A549 (cell line): ENCODE data around the gene GNAS.

Experiments used
- CTCF ChIP-seq: fragments of >200 bp; sonication (Bioruptor Twin); formaldehyde crosslinking; IDR thresholded peaks from 3 replicates; pipeline ENCODE4 v1.5.1; 2016
- EP300 ChIP-seq, 2 experiments: fragments of >200 bp; sonication (Bioruptor Twin); formaldehyde crosslinking; IDR thresholded peaks; 2 replicates in 1 of 2; 3 replicates in 1 of 2; pipeline ENCODE4 v1.6.1; 2016 to 2017
- KDM1A ChIP-seq: fragments of 200-600 bp; sonication (generic); IDR thresholded peaks from 2 replicates; pipeline ENCODE4 v1.6.1; 2016; ENCODE audit warnings: low read depth, mild to moderate bottlenecking
- MAFK ChIP-seq: fragments of 450-650 bp; IDR thresholded peaks from 2 replicates; pipeline ENCODE4 v1.6.1; 2014; ENCODE audit not compliant: partially characterized antibody
- MAX ChIP-seq: IDR thresholded peaks from 2 replicates; pipeline ENCODE4 v1.6.1; 2012
- MYC ChIP-seq: IDR thresholded peaks from 2 replicates; pipeline ENCODE4 v1.6.1; 2012; ENCODE audit warnings: mild to moderate bottlenecking, inconsistent platforms, low read length, improper control_type of control experiment, borderline replicate concordance
- POLR2A ChIP-seq: IDR thresholded peaks from 2 replicates; pipeline ENCODE4 v1.6.1; 2012; ENCODE audit warnings: mild to moderate bottlenecking, low read length
- REST ChIP-seq: fragments of 200-600 bp; sonication (generic); IDR thresholded peaks from 2 replicates; pipeline ENCODE4 v1.6.1; 2016; ENCODE audit warnings: antibody characterized with exemption, mild to moderate bottlenecking, moderate library complexity
- SMC3 ChIP-seq: fragments of >200 bp; sonication (Bioruptor Twin); formaldehyde crosslinking; IDR thresholded peaks from 3 replicates; pipeline ENCODE4 v1.6.1; 2018; ENCODE audit warnings: inconsistent platforms
- ZFP36 ChIP-seq: fragments of 450-650 bp; IDR thresholded peaks from 2 replicates; pipeline ENCODE4 v1.6.1; 2014; ENCODE audit warnings: borderline replicate concordance; ENCODE audit not compliant: partially characterized antibody
- TF ChIP-seq, protein P1 (sequence below): fragments of 150-350 bp; IDR thresholded peaks from 2 replicates; pipeline ENCODE4 v1.6.1; 2014; ENCODE audit warnings: low read depth, mild to moderate bottlenecking, low read length
- TF ChIP-seq, protein P2 (sequence below): IDR thresholded peaks from 2 replicates; pipeline ENCODE4 v1.6.1; 2012

DNA sequence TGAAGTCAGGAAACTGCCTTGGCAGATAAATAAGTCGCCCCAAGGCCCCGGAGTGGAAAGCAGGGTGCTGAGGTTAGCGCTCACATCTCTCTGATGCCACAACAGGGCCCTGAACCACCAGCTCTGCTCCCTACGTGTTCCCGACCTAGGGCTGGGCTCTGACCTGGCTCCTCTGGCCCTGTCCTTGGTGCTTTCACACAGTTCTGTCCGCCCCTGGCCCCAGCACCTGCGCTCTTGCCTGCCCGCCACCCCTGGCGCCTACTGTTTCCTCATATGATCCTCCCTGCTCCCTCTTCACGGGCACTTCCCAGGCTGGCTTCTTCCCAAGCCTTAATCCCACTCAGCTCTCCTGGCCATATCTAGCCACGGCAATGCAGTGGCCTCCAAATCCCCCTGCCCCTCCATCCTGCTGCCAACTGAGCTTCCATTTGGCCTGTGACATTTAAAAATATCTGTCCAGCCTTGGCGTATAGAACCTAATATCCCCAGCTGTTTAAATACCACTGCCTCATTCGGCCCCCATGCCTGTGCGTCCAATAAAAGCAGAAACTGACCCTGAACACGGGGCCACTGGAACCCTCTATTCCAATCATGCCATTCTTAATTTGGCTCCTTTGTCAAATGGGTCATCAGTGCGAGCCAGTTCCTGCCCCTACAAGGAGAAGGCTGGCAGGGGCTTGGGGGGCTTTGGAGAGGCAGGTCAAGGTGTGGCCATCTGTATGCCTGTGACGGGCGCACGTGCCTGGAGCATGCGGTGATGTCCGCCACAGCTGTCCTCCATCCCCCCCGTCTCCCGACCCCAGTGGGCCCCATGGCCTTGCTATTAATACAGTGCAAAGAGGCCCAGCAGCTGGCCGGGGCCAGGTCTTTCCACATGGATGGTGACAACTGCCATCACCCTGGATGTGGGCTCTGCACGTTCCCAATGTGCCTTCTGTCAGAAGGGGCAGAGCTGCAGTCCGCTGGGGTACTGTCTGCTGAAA, 29.5 kb upstream of the GNAS start:
- TF ChIP-seq CTCF = no peak
- TF ChIP-seq KDM1A = no peak
- TF ChIP-seq MYC = no peak
- TF ChIP-seq ZFP36 = no peak
- no peak for TF ChIP-seq MAX
- TF ChIP-seq REST = no peak
- no peak for TF ChIP-seq POLR2A
- TF ChIP-seq, protein P1, sequence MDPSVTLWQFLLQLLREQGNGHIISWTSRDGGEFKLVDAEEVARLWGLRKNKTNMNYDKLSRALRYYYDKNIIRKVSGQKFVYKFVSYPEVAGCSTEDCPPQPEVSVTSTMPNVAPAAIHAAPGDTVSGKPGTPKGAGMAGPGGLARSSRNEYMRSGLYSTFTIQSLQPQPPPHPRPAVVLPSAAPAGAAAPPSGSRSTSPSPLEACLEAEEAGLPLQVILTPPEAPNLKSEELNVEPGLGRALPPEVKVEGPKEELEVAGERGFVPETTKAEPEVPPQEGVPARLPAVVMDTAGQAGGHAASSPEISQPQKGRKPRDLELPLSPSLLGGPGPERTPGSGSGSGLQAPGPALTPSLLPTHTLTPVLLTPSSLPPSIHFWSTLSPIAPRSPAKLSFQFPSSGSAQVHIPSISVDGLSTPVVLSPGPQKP = no peak
- TF ChIP-seq EP300 (IDR thresholded peaks at IDR 0.05) = no peak
- TF ChIP-seq MAFK = no peak
- TF ChIP-seq SMC3 = no peak
- TF ChIP-seq, protein P2, sequence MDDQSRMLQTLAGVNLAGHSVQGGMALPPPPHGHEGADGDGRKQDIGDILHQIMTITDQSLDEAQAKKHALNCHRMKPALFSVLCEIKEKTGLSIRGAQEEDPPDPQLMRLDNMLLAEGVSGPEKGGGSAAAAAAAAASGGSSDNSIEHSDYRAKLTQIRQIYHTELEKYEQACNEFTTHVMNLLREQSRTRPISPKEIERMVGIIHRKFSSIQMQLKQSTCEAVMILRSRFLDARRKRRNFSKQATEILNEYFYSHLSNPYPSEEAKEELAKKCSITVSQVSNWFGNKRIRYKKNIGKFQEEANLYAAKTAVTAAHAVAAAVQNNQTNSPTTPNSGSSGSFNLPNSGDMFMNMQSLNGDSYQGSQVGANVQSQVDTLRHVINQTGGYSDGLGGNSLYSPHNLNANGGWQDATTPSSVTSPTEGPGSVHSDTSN = no peak
